Neural cell (in vitro differentiated cells): ENCODE measurements around the gene CEP128. TPM values are rescaled to one million over a fixed set of nuclear protein-coding genes. Genes with fewer than 3 reads are reported as not detected.

Experiments
- H2AFZ ChIP-seq: fragments of 200-600, 300-800 bp; sonication (generic), shearing (Covaris generic); 2 replicates; pipeline ENCODE4 v1.6.0; 2014; ENCODE audit warnings: low read depth, mild to moderate bottlenecking, antibody characterized with exemption, low read length, moderate library complexity
- H3F3A ChIP-seq: fragments of 200-600 bp; shearing (Covaris generic); 2 replicates; pipeline ENCODE4 v1.6.1; 2016; ENCODE audit warnings: mild to moderate bottlenecking, moderate library complexity, mixed read lengths, antibody characterized with exemption, low read length; ENCODE audit not compliant: insufficient read depth, poor library complexity, severe bottlenecking
- H3K27ac ChIP-seq: fragments of 200-600, 300-800 bp; sonication (generic), shearing (Covaris generic); 2 replicates; pipeline ENCODE4 v1.5.1; 2014; ENCODE audit warnings: mild to moderate bottlenecking, low read length, moderate library complexity
- H3K27me3 ChIP-seq: fragments of 300-800, 200-600 bp; sonication (generic), shearing (Covaris generic); 2 replicates; pipeline ENCODE4 v1.6.0; 2014; ENCODE audit warnings: mild to moderate bottlenecking, low read depth, low read length, moderate library complexity; ENCODE audit not compliant: insufficient read depth
- H3K36me3 ChIP-seq: fragments of 300-800, 200-600 bp; sonication (generic), shearing (Covaris generic); 2 replicates; pipeline ENCODE4 v1.5.1; 2014; ENCODE audit warnings: mild to moderate bottlenecking, antibody characterized with exemption, low read length, moderate library complexity; ENCODE audit not compliant: insufficient read depth
- H3K4me2 ChIP-seq: fragments of 300-800, 200-600 bp; sonication (generic), shearing (Covaris generic); 2 replicates; pipeline ENCODE4 v1.6.0; 2014; ENCODE audit warnings: mild to moderate bottlenecking, low read length
- H3K4me3 ChIP-seq: fragments of 300-800, 200-600 bp; sonication (generic), shearing (Covaris generic); 2 replicates; pipeline ENCODE4 v1.5.1; 2014; ENCODE audit warnings: mild to moderate bottlenecking, low read length, moderate library complexity
- H3K79me2 ChIP-seq: fragments of 200-600 bp; shearing (Covaris generic); replicated peaks from 2 replicates; pipeline ENCODE4 v1.6.0; 2014; ENCODE audit warnings: mild to moderate bottlenecking, low read length, moderate library complexity; ENCODE audit not compliant: insufficient read depth
- H3K9ac ChIP-seq: fragments of 300-800, 200-600 bp; sonication (generic), shearing (Covaris generic); 2 replicates; pipeline ENCODE4 v1.6.1; 2016; ENCODE audit warnings: mild to moderate bottlenecking, low read length, mixed read lengths
- H3K9me2 ChIP-seq: fragments of 200-600 bp; shearing (Covaris generic); 2 replicates; pipeline ENCODE4 v1.6.1; 2016; ENCODE audit warnings: mild to moderate bottlenecking, low read length, mixed read lengths; ENCODE audit not compliant: insufficient read depth
- H3K9me3 ChIP-seq: fragments of 200-600, 300-800 bp; sonication (generic), shearing (Covaris generic); 2 replicates; pipeline ENCODE4 v1.6.1; 2016; ENCODE audit warnings: mild to moderate bottlenecking, mixed run types, low read length, moderate library complexity, mixed read lengths
- H4K20me1 ChIP-seq: fragments of 200-600 bp; shearing (Covaris generic); 2 replicates; pipeline ENCODE4 v1.6.1; 2016; ENCODE audit warnings: mild to moderate bottlenecking, mixed run types; ENCODE audit not compliant: insufficient read depth
- CTCF ChIP-seq: fragments of 450-650 bp; IDR thresholded peaks from 2 replicates; pipeline ENCODE4 v1.5.1; 2014; ENCODE audit warnings: antibody characterized with exemption, mild to moderate bottlenecking, moderate library complexity; ENCODE audit not compliant: poor library complexity, severe bottlenecking
- EP300 ChIP-seq: fragments of 450-650 bp; conservative IDR thresholded peaks from 2 replicates; pipeline ENCODE4 v1.6.1; 2014; ENCODE audit warnings: antibody characterized with exemption, mild to moderate bottlenecking, moderate library complexity; ENCODE audit not compliant: poor library complexity, severe bottlenecking
- EZH2 ChIP-seq: fragments of 200-600, 300-800 bp; shearing (Covaris generic), sonication (generic); IDR thresholded peaks from 2 replicates; pipeline ENCODE4 v1.6.1; 2014; ENCODE audit warnings: antibody characterized with exemption, low read length, borderline replicate concordance, mild to moderate bottlenecking; ENCODE audit not compliant: insufficient read depth, poor library complexity, severe bottlenecking
- MXI1 ChIP-seq: fragments of 450-650 bp; conservative IDR thresholded peaks from 2 replicates; pipeline ENCODE4 v1.6.1; 2014; ENCODE audit warnings: antibody characterized with exemption, mild to moderate bottlenecking; ENCODE audit not compliant: poor library complexity, severe bottlenecking
- POLR2AphosphoS5 ChIP-seq: IDR thresholded peaks from 2 replicates; pipeline ENCODE4 v1.6.1; 2012
- RAD21 ChIP-seq: fragments of 450-650 bp; conservative IDR thresholded peaks from 2 replicates; pipeline ENCODE4 v1.6.1; 2014; ENCODE audit warnings: antibody characterized with exemption, mild to moderate bottlenecking, moderate library complexity
- REST ChIP-seq: IDR thresholded peaks from 2 replicates; pipeline ENCODE4 v1.6.1; 2012; ENCODE audit warnings: borderline replicate concordance
- SMC3 ChIP-seq: fragments of 450-650 bp; conservative IDR thresholded peaks from 2 replicates; pipeline ENCODE4 v1.6.1; 2014; ENCODE audit warnings: antibody characterized with exemption, mild to moderate bottlenecking, moderate library complexity; ENCODE audit not compliant: poor library complexity
- TAF1 ChIP-seq: IDR thresholded peaks from 2 replicates; pipeline ENCODE4 v1.6.1; 2012; ENCODE audit warnings: low read depth
- polyA plus RNA-seq: library from polyadenylated mRNA; depleted of rRNA; stranded (reverse); fragments of >200 nt; gene quantifications from 2 replicates; pipeline ENCODE4 v1.2.3, GENCODE V29; 2014

Gene CEP128
- polyA plus RNA-seq, 1 donor from 2014 or later: 5.5 TPM

DNA sequence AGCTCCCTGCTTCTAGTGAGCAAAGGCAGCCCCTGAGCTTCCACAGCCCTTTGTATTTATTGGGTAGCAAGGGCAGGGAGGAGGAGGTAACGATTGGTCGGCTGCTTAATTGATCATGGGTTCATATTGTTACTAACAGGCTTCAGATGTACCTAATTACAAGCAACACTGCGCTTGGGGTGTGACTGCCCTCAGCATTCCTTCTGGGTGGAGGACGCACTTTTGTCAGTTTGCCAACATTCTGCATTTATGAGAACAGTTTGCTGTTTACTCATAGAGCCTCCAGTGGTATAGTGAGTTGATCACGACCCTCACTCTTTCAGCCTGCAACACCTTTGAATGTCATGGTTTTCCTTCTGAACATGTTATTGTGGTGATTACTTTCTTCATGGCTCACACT, 23.5 kb upstream of the CEP128 start:
- Histone ChIP-seq H4K20me1 (no peaks in the 10 kb centered on the region), H3K9me3 (no peaks in the 10 kb centered on the region), H3K79me2 (no peaks in the 10 kb centered on the region), H2AFZ (no peak overlapping the region), H3K36me3 (no peaks in the 10 kb centered on the region), H3K9me2 (no peaks in the 10 kb centered on the region), H3F3A (no peaks in the 10 kb centered on the region), H3K9ac (no peak overlapping the region), H3K4me2 (no peak overlapping the region), H3K4me3 (no peak overlapping the region), H3K27me3 (no peaks in the 10 kb centered on the region), H3K27ac (no peak overlapping the region)
- no peak for TF ChIP-seq CTCF

DNA sequence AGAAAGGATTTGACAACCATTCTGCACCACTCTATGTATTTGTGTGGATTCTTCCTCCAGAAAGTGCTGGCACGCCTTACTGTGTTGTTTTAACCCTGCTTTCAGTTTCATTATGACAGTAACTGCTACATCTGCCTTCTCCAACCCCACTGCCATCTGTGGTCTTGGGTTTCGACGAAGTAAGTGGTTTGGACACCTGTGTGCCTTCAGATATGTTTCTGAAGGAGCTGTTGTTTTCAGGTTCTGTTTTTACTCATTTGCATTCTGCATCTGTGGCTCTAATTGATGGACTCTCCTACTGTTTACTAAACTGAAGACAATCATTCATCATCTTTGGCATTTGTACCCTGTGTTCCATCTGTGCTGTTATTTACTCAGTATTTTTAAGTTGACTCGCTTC, 18.0 kb upstream of the CEP128 start:
- Histone ChIP-seq H4K20me1 (no peaks in the 10 kb centered on the region), H3K4me3 (no peak overlapping the region), H2AFZ (no peak overlapping the region), H3F3A (no peaks in the 10 kb centered on the region), H3K9me3 (no peaks in the 10 kb centered on the region), H3K27ac (no peak overlapping the region), H3K27me3 (peaks cover 15% of the 10 kb centered on the region), H3K79me2 (no peaks in the 10 kb centered on the region), H3K36me3 (no peaks in the 10 kb centered on the region), H3K4me2 (no peak overlapping the region), H3K9ac (no peak overlapping the region), H3K9me2 (no peaks in the 10 kb centered on the region)
- no peak for TF ChIP-seq REST
- no peak for TF ChIP-seq POLR2AphosphoS5
- TF ChIP-seq MXI1: no peak
- no peak for TF ChIP-seq TAF1
- no peak for TF ChIP-seq SMC3
- no peak for TF ChIP-seq EZH2
- no peak for TF ChIP-seq CTCF
- no peak for TF ChIP-seq RAD21
- TF ChIP-seq EP300: no peak
